ENCODE measurements around the gene CDKAL1. TPM values are rescaled to one million over a fixed set of nuclear protein-coding genes. Genes with fewer than 3 reads are reported as not detected.

Gene CDKAL1
- total and polyA plus RNA-seq, 10 of the 15 experiments (the other 5 are each of a cell fraction or from before 2014, with no cell fraction given) = 10.7 to 26.9 (median 17.3) TPM

DNA sequence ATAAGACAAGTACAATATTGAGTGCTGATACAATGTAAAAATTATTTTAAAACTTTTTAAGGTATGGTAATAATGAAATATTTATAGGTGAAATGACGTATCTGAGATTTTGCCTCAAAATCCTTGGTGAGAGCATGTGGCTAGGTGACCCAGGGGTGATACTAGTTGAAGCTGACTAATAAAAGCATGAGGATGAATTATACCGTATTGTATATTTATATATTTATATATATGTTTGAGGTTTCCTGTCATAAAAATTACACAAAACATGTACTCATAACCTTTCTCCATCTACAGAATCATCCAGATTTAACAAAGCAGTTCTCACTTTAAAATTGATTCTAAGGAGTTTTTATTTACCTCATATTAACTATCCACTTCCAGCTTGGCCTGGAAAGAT lies 358.1 kb downstream of the CDKAL1 start:
- intact Hi-C loops (cut with micrococcal nuclease; ENCODE audit: unreplicated experiment) (no loop called here), in situ Hi-C loops (cut with MboI) (no loop called here)
- ChIA-PET CTCF (interaction anchor here (0.5 kb wide), 1 partner anchor 90 kb away, joined by 3 read pairs; no protein-coding TSS in a partner anchor), SMC1A (ENCODE audit: uncharacterized antibody, unreplicated experiment) (no interaction called here), POLR2A (no interaction called here), RAD21 (ENCODE audit: unreplicated experiment) (no interaction called here)
- H3K9ac ChIP-seq (ENCODE audit: control insufficient read depth, insufficient read depth, low read length) = no peak overlapping the region
- ATAC-seq (no peak), FAIRE-seq (no peak), DNase-seq (ENCODE audit: low read depth, low spot score) (no peak)
- no peak overlapping the region for H2AFZ ChIP-seq (ENCODE audit: control insufficient read depth, low read depth, low read length)
- H4K20me1 ChIP-seq (ENCODE audit: control insufficient read depth, insufficient read depth) = no peaks in the 10 kb centered on the region
- no peaks in the 10 kb centered on the region; the same call in 2 of the 3 replicates for H3K9me3 ChIP-seq (replicated peaks; ENCODE audit: control insufficient read depth, insufficient read depth, low read length)
- WGBS (ENCODE audit: insufficient coverage, insufficient replicate concordance, low lambda C conversion rate, missing lambda C conversion rate) = 52% methylated on average over 2 of the region's 2 CpGs
- no peaks in the 10 kb centered on the region for H3K4me1 ChIP-seq (ENCODE audit: control insufficient read depth, insufficient read depth, low read length)
- no peak overlapping the region for H3K4me2 ChIP-seq (ENCODE audit: control insufficient read depth, insufficient read depth)
- H3K4me3 ChIP-seq = no peak overlapping the region
- BruUV-seq (replicated peaks) = no TSS peak
- H3K79me2 ChIP-seq (ENCODE audit: control insufficient read depth, insufficient read depth, low read length) = no peaks in the 10 kb centered on the region
- H3K27me3 ChIP-seq (replicated peaks in 1 of 2; ENCODE audit: control insufficient read depth in 2 of 2, insufficient read depth in 2 of 2, low read length in 1 of 2) = no peaks in the 10 kb centered on the region
- TF ChIP-seq ZNF384 (IDR thresholded peaks at IDR 0.05; ENCODE audit: borderline replicate concordance, low read depth, low read length) = no peak
- no peak for TF ChIP-seq JUND (IDR thresholded peaks at IDR 0.05; ENCODE audit: low read depth, low read length)
- TF ChIP-seq, protein P1, sequence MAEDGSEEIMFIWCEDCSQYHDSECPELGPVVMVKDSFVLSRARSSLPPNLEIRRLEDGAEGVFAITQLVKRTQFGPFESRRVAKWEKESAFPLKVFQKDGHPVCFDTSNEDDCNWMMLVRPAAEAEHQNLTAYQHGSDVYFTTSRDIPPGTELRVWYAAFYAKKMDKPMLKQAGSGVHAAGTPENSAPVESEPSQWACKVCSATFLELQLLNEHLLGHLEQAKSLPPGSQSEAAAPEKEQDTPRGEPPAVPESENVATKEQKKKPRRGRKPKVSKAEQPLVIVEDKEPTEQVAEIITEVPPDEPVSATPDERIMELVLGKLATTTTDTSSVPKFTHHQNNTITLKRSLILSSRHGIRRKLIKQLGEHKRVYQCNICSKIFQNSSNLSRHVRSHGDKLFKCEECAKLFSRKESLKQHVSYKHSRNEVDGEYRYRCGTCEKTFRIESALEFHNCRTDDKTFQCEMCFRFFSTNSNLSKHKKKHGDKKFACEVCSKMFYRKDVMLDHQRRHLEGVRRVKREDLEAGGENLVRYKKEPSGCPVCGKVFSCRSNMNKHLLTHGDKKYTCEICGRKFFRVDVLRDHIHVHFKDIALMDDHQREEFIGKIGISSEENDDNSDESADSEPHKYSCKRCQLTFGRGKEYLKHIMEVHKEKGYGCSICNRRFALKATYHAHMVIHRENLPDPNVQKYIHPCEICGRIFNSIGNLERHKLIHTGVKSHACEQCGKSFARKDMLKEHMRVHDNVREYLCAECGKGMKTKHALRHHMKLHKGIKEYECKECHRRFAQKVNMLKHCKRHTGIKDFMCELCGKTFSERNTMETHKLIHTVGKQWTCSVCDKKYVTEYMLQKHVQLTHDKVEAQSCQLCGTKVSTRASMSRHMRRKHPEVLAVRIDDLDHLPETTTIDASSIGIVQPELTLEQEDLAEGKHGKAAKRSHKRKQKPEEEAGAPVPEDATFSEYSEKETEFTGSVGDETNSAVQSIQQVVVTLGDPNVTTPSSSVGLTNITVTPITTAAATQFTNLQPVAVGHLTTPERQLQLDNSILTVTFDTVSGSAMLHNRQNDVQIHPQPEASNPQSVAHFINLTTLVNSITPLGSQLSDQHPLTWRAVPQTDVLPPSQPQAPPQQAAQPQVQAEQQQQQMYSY (CRISPR knock-in tag; IDR thresholded peaks at IDR 0.05) = no peak
- TF ChIP-seq, protein P2, sequence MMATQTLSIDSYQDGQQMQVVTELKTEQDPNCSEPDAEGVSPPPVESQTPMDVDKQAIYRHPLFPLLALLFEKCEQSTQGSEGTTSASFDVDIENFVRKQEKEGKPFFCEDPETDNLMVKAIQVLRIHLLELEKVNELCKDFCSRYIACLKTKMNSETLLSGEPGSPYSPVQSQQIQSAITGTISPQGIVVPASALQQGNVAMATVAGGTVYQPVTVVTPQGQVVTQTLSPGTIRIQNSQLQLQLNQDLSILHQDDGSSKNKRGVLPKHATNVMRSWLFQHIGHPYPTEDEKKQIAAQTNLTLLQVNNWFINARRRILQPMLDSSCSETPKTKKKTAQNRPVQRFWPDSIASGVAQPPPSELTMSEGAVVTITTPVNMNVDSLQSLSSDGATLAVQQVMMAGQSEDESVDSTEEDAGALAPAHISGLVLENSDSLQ (IDR thresholded peaks at IDR 0.05) = no peak
- TF ChIP-seq BACH1 (IDR thresholded peaks at IDR 0.05; ENCODE audit: borderline replicate concordance) = no peak
- TF ChIP-seq STAT1 (conservative IDR thresholded peaks at IDR 0.05) = no peak
- TF ChIP-seq ZBED1 (IDR thresholded peaks at IDR 0.05; ENCODE audit: borderline replicate concordance) = no peak
- TF ChIP-seq SMAD1 (IDR thresholded peaks at IDR 0.05; ENCODE audit: low read depth, partially characterized antibody) = no peak
- no peak for TF ChIP-seq POLR2AphosphoS5 (IDR thresholded peaks at IDR 0.05; ENCODE audit: low read length)
- TF ChIP-seq NFYA (IDR thresholded peaks at IDR 0.05; ENCODE audit: borderline replicate concordance, low read depth, low read length) = no peak
- TF ChIP-seq, protein P3, sequence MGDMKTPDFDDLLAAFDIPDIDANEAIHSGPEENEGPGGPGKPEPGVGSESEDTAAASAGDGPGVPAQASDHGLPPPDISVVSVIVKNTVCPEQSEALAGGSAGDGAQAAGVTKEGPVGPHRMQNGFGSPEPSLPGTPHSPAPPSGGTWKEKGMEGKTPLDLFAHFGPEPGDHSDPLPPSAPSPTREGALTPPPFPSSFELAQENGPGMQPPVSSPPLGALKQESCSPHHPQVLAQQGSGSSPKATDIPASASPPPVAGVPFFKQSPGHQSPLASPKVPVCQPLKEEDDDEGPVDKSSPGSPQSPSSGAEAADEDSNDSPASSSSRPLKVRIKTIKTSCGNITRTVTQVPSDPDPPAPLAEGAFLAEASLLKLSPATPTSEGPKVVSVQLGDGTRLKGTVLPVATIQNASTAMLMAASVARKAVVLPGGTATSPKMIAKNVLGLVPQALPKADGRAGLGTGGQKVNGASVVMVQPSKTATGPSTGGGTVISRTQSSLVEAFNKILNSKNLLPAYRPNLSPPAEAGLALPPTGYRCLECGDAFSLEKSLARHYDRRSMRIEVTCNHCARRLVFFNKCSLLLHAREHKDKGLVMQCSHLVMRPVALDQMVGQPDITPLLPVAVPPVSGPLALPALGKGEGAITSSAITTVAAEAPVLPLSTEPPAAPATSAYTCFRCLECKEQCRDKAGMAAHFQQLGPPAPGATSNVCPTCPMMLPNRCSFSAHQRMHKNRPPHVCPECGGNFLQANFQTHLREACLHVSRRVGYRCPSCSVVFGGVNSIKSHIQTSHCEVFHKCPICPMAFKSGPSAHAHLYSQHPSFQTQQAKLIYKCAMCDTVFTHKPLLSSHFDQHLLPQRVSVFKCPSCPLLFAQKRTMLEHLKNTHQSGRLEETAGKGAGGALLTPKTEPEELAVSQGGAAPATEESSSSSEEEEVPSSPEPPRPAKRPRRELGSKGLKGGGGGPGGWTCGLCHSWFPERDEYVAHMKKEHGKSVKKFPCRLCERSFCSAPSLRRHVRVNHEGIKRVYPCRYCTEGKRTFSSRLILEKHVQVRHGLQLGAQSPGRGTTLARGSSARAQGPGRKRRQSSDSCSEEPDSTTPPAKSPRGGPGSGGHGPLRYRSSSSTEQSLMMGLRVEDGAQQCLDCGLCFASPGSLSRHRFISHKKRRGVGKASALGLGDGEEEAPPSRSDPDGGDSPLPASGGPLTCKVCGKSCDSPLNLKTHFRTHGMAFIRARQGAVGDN (IDR thresholded peaks at IDR 0.05) = no peak
- no peak for TF ChIP-seq RUNX3 (IDR thresholded peaks at IDR 0.05; ENCODE audit: low read length)
- no peak for TF ChIP-seq ZSCAN29 (IDR thresholded peaks at IDR 0.05)
- TF ChIP-seq RFX5 (IDR thresholded peaks at IDR 0.05; ENCODE audit: low read depth, low read length) = no peak
- no peak for TF ChIP-seq SP1 (IDR thresholded peaks at IDR 0.05; ENCODE audit: low read depth, low read length)
- no peak overlapping the region for H3K27ac ChIP-seq (ENCODE audit: control insufficient read depth, insufficient read depth)
- no peaks in the 10 kb centered on the region for H3K36me3 ChIP-seq (ENCODE audit: control insufficient read depth in 2 of 2, insufficient read depth in 2 of 2, low read length in 1 of 2)
